ENCODE results near the gene ADAMTS10. TPM values are rescaled to one million over a fixed set of nuclear protein-coding genes. Genes with fewer than 3 reads are reported as not detected.

Gene ADAMTS10
- total and polyA plus RNA-seq, 2 donors = 19.6 to 41.7 TPM

DNA sequence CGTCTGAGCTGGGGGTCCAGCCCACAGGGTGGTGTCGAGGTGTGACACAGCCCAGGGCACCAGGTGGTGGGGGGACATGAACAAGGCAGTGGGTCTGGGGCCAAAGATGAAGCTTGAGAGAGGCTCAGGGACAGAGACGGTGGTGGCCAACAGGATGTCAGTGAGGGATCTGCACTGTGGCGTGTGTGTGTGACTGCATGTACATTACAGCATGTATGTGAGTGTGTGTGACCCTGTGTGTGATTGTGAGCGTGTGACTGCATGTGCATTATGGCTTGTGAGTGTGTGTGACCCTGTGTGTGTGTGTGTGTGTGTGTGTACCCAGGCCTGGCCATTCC, 1.6 kb downstream of the ADAMTS10 start:
- H3K36me3 ChIP-seq (ENCODE audit: control insufficient read depth in 2 of 2, insufficient read depth in 2 of 2, low read length in 1 of 2) = peaks cover 3 to 8% of the 10 kb centered on the region in 2 donors
- H3K4me1 ChIP-seq (ENCODE audit: control insufficient read depth in 2 of 2, insufficient read depth in 2 of 2, low read length in 2 of 2) = peaks cover 6 to 42% of the 10 kb centered on the region in 2 donors
- 76% methylated on average over 5 of the region's 5 CpGs for WGBS
- no peak for DNase-seq (ENCODE audit: low read depth in 6 of 9, low spot score in 9 of 9)
- H3K27ac ChIP-seq (ENCODE audit: low read depth in 1 of 2, low read length in 1 of 2) = peak overlapping the region in 1 of 2 donors; percentile 20
- H3K9me3 ChIP-seq (ENCODE audit: control insufficient read depth in 2 of 2, insufficient read depth in 1 of 2, low read length in 1 of 2) = peaks cover 2 to 17% of the 10 kb centered on the region in 2 donors
- peaks cover 0 to 11% of the 10 kb centered on the region in 2 donors for H3K27me3 ChIP-seq (ENCODE audit: control insufficient read depth in 2 of 2, insufficient read depth in 1 of 2, low read length in 1 of 2)
- H3K4me3 ChIP-seq (ENCODE audit: low read length in 2 of 2) = peak overlapping the region; percentile 66 to 79

DNA sequence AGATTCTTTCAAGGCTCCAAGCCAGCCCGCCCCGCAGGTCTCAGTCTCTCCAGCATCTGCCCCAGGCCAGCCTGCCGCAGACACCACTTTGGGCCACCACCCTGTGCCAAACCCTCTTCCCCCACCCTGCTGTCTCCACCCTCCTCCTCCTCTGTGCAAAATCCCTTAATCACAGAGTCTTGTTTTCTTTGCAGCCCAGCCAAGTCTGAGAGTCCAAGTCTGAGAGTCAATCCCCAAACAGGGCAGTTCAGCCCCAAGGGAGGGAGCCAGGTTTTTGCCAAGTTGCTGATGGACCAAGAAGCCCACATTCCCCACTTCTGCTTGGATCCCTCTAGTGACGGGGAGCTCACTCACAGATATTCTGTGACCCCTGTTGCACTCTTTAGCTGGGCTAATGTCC, 3.1 kb downstream of the ADAMTS10 start:
- H3K27me3 ChIP-seq (ENCODE audit: control insufficient read depth in 2 of 2, insufficient read depth in 1 of 2, low read length in 1 of 2) = peaks cover 0 to 11% of the 10 kb centered on the region in 2 donors
- DNase-seq (ENCODE audit: low read depth in 6 of 9, low spot score in 9 of 9) = no peak
- no peak overlapping the region for H3K27ac ChIP-seq (ENCODE audit: low read depth in 1 of 2, low read length in 1 of 2)
- H3K4me1 ChIP-seq (ENCODE audit: control insufficient read depth in 2 of 2, insufficient read depth in 2 of 2, low read length in 2 of 2) = peaks cover 6 to 36% of the 10 kb centered on the region in 2 donors
- 97% methylated on average over 4 of the region's 4 CpGs for whole genome bisulfite sequencing
- H3K4me3 ChIP-seq (ENCODE audit: low read length in 2 of 2) = no peak overlapping the region
- H3K36me3 ChIP-seq (ENCODE audit: control insufficient read depth in 2 of 2, insufficient read depth in 2 of 2, low read length in 1 of 2) = peaks cover 8% of the 10 kb centered on the region in 2 donors
- peaks cover 2 to 17% of the 10 kb centered on the region in 2 donors for H3K9me3 ChIP-seq (ENCODE audit: control insufficient read depth in 2 of 2, insufficient read depth in 1 of 2, low read length in 1 of 2)

DNA sequence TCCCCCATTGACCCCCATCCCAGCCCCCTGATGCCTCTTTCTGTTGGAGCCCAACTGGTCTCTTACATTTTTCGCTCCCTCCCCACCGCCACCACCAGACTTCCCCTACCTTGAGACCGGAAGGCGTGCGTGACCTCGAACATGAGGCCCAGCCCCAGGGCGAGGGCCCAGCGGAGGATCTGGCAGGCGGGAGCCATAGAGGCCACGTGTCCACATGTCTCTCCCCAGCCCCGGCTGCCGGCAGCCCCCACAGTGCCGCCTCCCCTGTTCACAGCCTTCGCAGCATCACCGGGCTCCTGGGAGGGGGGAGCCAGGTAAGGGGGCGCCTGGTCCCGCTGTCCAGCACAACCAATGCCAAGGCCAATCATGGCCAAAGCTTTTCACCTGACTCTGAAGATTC, 5.0 kb downstream of the ADAMTS10 start:
- no peak for DNase-seq (ENCODE audit: low read depth in 6 of 9, low spot score in 9 of 9)
- WGBS = 97% methylated on average over 17 of the region's 17 CpGs

DNA sequence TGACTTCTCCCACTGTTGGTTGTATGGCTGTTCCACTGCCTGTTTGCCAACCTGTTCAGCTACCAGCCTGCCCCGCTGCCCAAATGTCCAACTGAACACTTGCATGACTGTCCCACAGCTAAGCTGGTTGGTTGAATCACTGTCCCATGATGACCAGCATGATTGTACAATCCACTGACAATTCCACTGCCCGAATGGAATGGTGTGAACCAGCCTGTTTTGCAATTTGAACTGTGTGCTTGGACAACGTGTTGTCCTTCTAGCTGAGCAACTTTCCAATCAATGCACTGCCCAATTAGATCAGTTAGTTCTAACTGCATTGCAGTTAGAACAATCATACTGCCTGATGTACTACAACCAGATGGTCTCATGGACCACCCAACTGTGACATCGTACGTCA, 8.7 kb downstream of the ADAMTS10 start:
- H3K36me3 ChIP-seq (ENCODE audit: control insufficient read depth in 2 of 2, insufficient read depth in 2 of 2, low read length in 1 of 2) = peaks cover 20 to 31% of the 10 kb centered on the region in 2 donors
- H3K4me3 ChIP-seq (ENCODE audit: low read length in 2 of 2) = no peak overlapping the region
- peaks cover 2 to 19% of the 10 kb centered on the region in 2 donors for H3K9me3 ChIP-seq (ENCODE audit: control insufficient read depth in 2 of 2, insufficient read depth in 1 of 2, low read length in 1 of 2)
- H3K4me1 ChIP-seq (ENCODE audit: control insufficient read depth in 2 of 2, insufficient read depth in 2 of 2, low read length in 2 of 2) = no peaks in the 10 kb centered on the region
- no peak for DNase-seq (ENCODE audit: low read depth in 6 of 9, low spot score in 9 of 9)
- no peak overlapping the region for H3K27ac ChIP-seq (ENCODE audit: low read depth in 1 of 2, low read length in 1 of 2)
- 96% methylated on average over 5 of the region's 5 CpGs for WGBS
- no peaks in the 10 kb centered on the region for H3K27me3 ChIP-seq (ENCODE audit: control insufficient read depth in 2 of 2, insufficient read depth in 1 of 2, low read length in 1 of 2)

More for the DNA sequence above, 5.0 kb downstream of the ADAMTS10 start:
- Histone ChIP-seq H3K27ac (ENCODE audit: low read depth in 1 of 2, low read length in 1 of 2) (no peak overlapping the region), H3K36me3 (ENCODE audit: control insufficient read depth in 2 of 2, insufficient read depth in 2 of 2, low read length in 1 of 2) (peaks cover 15 to 19% of the 10 kb centered on the region in 2 donors), H3K9me3 (ENCODE audit: control insufficient read depth in 2 of 2, insufficient read depth in 1 of 2, low read length in 1 of 2) (peaks cover 2 to 17% of the 10 kb centered on the region in 2 donors), H3K4me1 (ENCODE audit: control insufficient read depth in 2 of 2, insufficient read depth in 2 of 2, low read length in 2 of 2) (peaks cover 0 to 24% of the 10 kb centered on the region in 2 donors), H3K27me3 (ENCODE audit: control insufficient read depth in 2 of 2, insufficient read depth in 1 of 2, low read length in 1 of 2) (peaks cover 0 to 11% of the 10 kb centered on the region in 2 donors), H3K4me3 (ENCODE audit: low read length in 2 of 2) (no peak overlapping the region)

DNA sequence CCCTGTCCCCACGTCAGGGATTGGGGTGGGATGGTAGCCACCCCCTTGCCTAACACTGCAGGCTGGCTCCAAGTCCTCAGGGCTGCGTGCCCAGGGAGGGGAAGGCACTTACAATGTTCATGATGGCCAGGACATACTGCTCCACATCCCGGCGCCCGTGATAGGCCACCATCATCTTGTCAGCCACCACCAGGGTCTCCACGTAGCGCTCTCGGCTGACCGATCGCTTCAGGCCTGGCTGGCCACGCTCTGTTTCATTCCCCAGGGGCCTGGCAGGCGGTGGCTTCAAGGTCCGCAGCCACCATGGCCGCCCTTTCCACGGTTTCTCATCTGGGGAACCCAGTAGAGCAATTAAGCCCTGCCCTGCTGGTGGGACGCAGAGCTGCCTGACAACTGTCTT, 9.7 kb downstream of the ADAMTS10 start:
- peaks cover 2 to 20% of the 10 kb centered on the region in 2 donors for H3K9me3 ChIP-seq (ENCODE audit: control insufficient read depth in 2 of 2, insufficient read depth in 1 of 2, low read length in 1 of 2)
- H3K4me1 ChIP-seq (ENCODE audit: control insufficient read depth in 2 of 2, insufficient read depth in 2 of 2, low read length in 2 of 2) = no peaks in the 10 kb centered on the region
- H3K27ac ChIP-seq (ENCODE audit: low read depth in 1 of 2, low read length in 1 of 2) = no peak overlapping the region
- no peak overlapping the region for H3K4me3 ChIP-seq (ENCODE audit: low read length in 2 of 2)
- DNase-seq (ENCODE audit: low read depth in 6 of 9, low spot score in 9 of 9) = no peak
- peaks cover 24 to 35% of the 10 kb centered on the region in 2 donors for H3K36me3 ChIP-seq (ENCODE audit: control insufficient read depth in 2 of 2, insufficient read depth in 2 of 2, low read length in 1 of 2)
- H3K27me3 ChIP-seq (ENCODE audit: control insufficient read depth in 2 of 2, insufficient read depth in 1 of 2, low read length in 1 of 2) = no peaks in the 10 kb centered on the region
- 97% methylated on average over 16 of the region's 16 CpGs for WGBS

DNA sequence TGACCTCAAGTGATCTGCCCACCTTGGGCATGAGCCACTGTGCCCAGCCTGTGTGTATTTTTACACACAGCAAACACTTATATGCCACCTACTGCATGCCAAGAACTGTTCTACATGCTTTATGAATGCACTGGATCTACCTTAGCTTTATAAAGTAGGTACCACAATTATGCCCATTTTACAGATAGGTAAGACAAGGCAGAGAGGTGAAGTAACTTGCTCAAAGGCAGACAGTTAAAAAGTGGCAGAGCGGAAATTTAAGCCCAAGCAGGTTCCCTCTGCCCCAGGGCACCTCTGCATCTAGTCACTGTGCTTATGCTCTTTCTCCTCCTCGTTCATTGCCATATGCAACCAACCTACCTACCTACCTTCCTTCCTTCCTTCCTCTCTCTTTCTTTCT, 10.5 kb downstream of the ADAMTS10 start:
- no peak overlapping the region for H3K27ac ChIP-seq (ENCODE audit: low read depth in 1 of 2, low read length in 1 of 2)
- H3K27me3 ChIP-seq (ENCODE audit: control insufficient read depth in 2 of 2, insufficient read depth in 1 of 2, low read length in 1 of 2) = no peaks in the 10 kb centered on the region
- H3K9me3 ChIP-seq (ENCODE audit: control insufficient read depth in 2 of 2, insufficient read depth in 1 of 2, low read length in 1 of 2) = peaks cover under 1 to 13% of the 10 kb centered on the region in 2 donors
- 94% methylated on average over 2 of the region's 2 CpGs for WGBS
- DNase-seq (ENCODE audit: low read depth in 6 of 9, low spot score in 9 of 9) = no peak
- H3K4me3 ChIP-seq (ENCODE audit: low read length in 2 of 2) = no peak overlapping the region
- no peaks in the 10 kb centered on the region for H3K4me1 ChIP-seq (ENCODE audit: control insufficient read depth in 2 of 2, insufficient read depth in 2 of 2, low read length in 2 of 2)
- peaks cover 23 to 33% of the 10 kb centered on the region in 2 donors for H3K36me3 ChIP-seq (ENCODE audit: control insufficient read depth in 2 of 2, insufficient read depth in 2 of 2, low read length in 1 of 2)

DNA sequence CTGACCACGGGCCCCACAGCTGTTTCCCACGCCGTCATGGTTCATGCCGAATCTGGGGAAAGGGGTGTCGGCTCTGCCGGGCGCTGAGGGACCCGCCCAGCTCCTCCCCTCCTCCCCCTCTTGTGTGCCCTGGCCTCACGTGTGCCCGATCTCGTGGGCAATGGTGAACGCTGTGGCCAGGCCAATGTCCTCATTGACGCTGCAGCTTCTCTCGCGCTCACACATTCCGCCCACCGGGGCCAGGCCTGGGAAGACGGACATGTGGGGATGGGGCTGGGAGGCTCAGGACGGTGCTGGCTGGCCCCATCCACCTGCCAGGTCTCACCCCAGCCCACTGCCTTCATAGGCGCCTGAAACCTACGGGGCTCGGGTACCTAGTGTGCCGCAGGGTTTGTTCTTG, 14.3 kb downstream of the ADAMTS10 start:
- Histone ChIP-seq H3K27me3 (ENCODE audit: control insufficient read depth in 2 of 2, insufficient read depth in 1 of 2, low read length in 1 of 2) (peaks cover 0 to 17% of the 10 kb centered on the region in 2 donors), H3K27ac (ENCODE audit: low read depth in 1 of 2, low read length in 1 of 2) (no peak overlapping the region), H3K4me3 (ENCODE audit: low read length in 2 of 2) (no peak overlapping the region), H3K4me1 (ENCODE audit: control insufficient read depth in 2 of 2, insufficient read depth in 2 of 2, low read length in 2 of 2) (peaks cover 0 to 15% of the 10 kb centered on the region in 2 donors), H3K36me3 (ENCODE audit: control insufficient read depth in 2 of 2, insufficient read depth in 2 of 2, low read length in 1 of 2) (peaks cover 13 to 29% of the 10 kb centered on the region in 2 donors), H3K9me3 (ENCODE audit: control insufficient read depth in 2 of 2, insufficient read depth in 1 of 2, low read length in 1 of 2) (peaks cover 6 to 28% of the 10 kb centered on the region in 2 donors)
- WGBS = 94% methylated on average over 23 of the region's 23 CpGs
- no peak for DNase-seq (ENCODE audit: low read depth in 6 of 9, low spot score in 9 of 9)

DNA sequence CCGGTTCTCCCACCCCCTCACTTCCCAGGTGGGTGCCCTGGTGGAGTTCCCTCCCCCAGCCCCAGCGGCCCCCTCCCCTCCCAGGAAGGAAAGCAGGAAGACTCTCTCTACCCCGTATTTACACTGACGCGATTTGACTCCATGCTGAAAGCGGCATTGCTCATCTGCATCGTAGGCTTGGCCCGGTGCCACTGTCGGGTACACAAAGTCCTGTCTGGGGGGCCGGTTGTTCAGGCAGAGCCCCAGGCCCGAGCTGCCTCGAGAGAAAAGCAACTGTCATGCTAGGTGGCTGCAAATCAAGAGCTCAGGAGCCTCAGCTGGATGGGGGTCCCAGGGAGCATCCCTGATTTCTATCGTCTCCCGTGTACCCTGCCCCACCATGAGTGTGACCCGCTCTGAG, 14.9 kb downstream of the ADAMTS10 start:
- Histone ChIP-seq H3K27me3 (ENCODE audit: control insufficient read depth in 2 of 2, insufficient read depth in 1 of 2, low read length in 1 of 2) (peaks cover 0 to 20% of the 10 kb centered on the region in 2 donors), H3K27ac (ENCODE audit: low read depth in 1 of 2, low read length in 1 of 2) (no peak overlapping the region), H3K4me3 (ENCODE audit: low read length in 2 of 2) (no peak overlapping the region), H3K4me1 (ENCODE audit: control insufficient read depth in 2 of 2, insufficient read depth in 2 of 2, low read length in 2 of 2) (peaks cover 0 to 15% of the 10 kb centered on the region in 2 donors), H3K9me3 (ENCODE audit: control insufficient read depth in 2 of 2, insufficient read depth in 1 of 2, low read length in 1 of 2) (peaks cover 6 to 25% of the 10 kb centered on the region in 2 donors), H3K36me3 (ENCODE audit: control insufficient read depth in 2 of 2, insufficient read depth in 2 of 2, low read length in 1 of 2) (peaks cover 10 to 24% of the 10 kb centered on the region in 2 donors)
- no peak for DNase-seq (ENCODE audit: low read depth in 6 of 9, low spot score in 9 of 9)
- WGBS = 95% methylated on average over 15 of the region's 15 CpGs

DNA sequence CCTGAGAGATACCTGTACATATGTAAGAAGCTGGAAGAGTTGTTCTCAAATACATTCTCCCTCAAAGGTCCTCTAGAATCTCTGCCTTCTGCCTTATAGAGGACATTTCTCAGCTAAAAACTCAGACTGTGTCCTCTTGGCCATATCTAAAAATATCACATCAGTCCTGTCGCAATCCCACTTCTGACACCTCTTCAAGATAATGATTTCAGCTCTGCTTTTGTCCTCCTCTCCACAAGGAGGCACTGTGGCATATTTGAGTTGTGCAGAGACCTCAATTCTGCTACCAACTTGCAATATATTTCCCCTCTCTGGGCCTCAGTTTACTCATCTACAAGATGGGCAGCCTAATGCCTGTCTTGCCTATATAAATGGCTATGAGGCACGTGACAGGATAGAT, 16.6 kb downstream of the ADAMTS10 start:
- Histone ChIP-seq H3K4me1 (ENCODE audit: control insufficient read depth in 2 of 2, insufficient read depth in 2 of 2, low read length in 2 of 2) (peaks cover 0 to 15% of the 10 kb centered on the region in 2 donors), H3K27ac (ENCODE audit: low read depth in 1 of 2, low read length in 1 of 2) (no peak overlapping the region), H3K9me3 (ENCODE audit: control insufficient read depth in 2 of 2, insufficient read depth in 1 of 2, low read length in 1 of 2) (peaks cover 6 to 25% of the 10 kb centered on the region in 2 donors), H3K27me3 (ENCODE audit: control insufficient read depth in 2 of 2, insufficient read depth in 1 of 2, low read length in 1 of 2) (peaks cover 0 to 20% of the 10 kb centered on the region in 2 donors), H3K36me3 (ENCODE audit: control insufficient read depth in 2 of 2, insufficient read depth in 2 of 2, low read length in 1 of 2) (peaks cover 10 to 18% of the 10 kb centered on the region in 2 donors), H3K4me3 (ENCODE audit: low read length in 2 of 2) (no peak overlapping the region)
- WGBS = 97% methylated on average over 2 of the region's 2 CpGs
- DNase-seq (ENCODE audit: low read depth in 6 of 9, low spot score in 9 of 9) = no peak

Data from thymus (tissue), 11 donors.